Lower lobe of right lung (tissue), 2 donors: ENCODE data around the gene CTU2. TPM values are rescaled to one million over a fixed set of nuclear protein-coding genes. Genes with fewer than 3 reads are reported as not detected.

Experiments
- ATAC-seq, 2 donors: fragments of 200-7000 bp; cut with Tn5 transposase; one replicate each; pipeline ENCODE4 v1.9.1; 2020 to 2022; ENCODE audit warnings: mild to moderate bottlenecking in 2 of 2, moderate library complexity in 2 of 2
- DNase-seq: peaks from one replicate; pipeline ENCODE4 v3.0.0-alpha.2; 2020
- H3K27ac ChIP-seq: fragments of 200-600 bp; one replicate; pipeline ENCODE4 v1.8.0; 2022
- H3K27me3 ChIP-seq: fragments of 200-600 bp; one replicate; pipeline ENCODE4 v1.8.0; 2022; ENCODE audit warnings: low read depth
- H3K36me3 ChIP-seq: fragments of 200-600 bp; one replicate; pipeline ENCODE4 v1.8.0; 2022; ENCODE audit warnings: mild to moderate bottlenecking
- H3K4me1 ChIP-seq: fragments of 200-600 bp; one replicate; pipeline ENCODE4 v1.8.0; 2022
- H3K4me3 ChIP-seq: fragments of 200-600 bp; one replicate; pipeline ENCODE4 v1.8.0; 2022; ENCODE audit warnings: mild to moderate bottlenecking
- H3K9me3 ChIP-seq: fragments of 200-600 bp; one replicate; pipeline ENCODE4 v1.8.0; 2022
- intact Hi-C: fragments of 100-400 bp; cut with DNase I; formaldehyde crosslinking; loops from one replicate; pipeline ENCODE4 v1.11.0; 2022
- total RNA-seq: library from RNA; stranded (reverse); fragmentation: NEBNext Ultra II Directional; extraction: Animal tissue kit (Norgen Biotek cat#: 25700); gene quantifications from one replicate; pipeline ENCODE4 v1.2.1, GENCODE V29; 2021
- TF ChIP-seq, protein P1 (sequence below): fragments of 200-600 bp; IDR thresholded peaks from one replicate; pipeline ENCODE4 v1.8.0; 2022; ENCODE audit warnings: antibody characterized with exemption, mild to moderate bottlenecking
- donor health status: DM: no; HTN: yes; CAD: no; lungs with severe emphysema.

Gene CTU2
- total RNA-seq, 1 donor from 2014 or later = 14.5 TPM

DNA sequence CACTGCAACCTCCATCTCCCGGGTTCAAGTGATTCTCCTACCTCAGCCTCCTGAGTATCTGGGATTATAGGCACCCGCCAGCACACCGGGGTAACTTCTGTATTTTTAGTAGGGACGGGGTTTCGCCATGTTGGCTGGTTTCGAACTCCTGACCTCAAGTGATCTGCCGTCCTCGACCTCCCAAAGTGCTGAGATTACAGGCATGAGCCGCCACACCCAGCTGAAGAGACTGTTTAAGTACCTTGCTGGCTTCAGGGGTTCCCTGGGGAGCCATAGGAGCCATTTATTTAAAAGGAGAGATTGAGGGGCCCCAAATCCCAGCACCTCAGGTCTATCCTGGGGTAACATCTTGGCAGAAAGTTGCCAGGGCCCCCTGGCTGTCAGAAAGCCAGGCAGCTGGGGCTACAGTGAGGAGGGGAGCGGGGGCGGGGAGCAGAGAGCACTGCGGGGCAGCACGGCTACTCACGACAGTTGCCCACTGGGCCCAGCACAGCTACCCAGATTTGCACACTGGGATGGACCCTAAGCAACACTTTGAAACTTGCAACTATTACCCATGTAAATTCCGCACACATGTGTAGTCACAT, 21.6 kb upstream of the CTU2 start:
- H3K27ac ChIP-seq = no peak overlapping the region
- peaks cover 6% of the 10 kb centered on the region for H3K36me3 ChIP-seq
- peak overlapping the region; percentile 78 for H3K4me3 ChIP-seq
- intact Hi-C loops = no loop called here
- DNase-seq (peak; percentile 39), ATAC-seq (no peak)
- H3K27me3 ChIP-seq = peaks cover 56% of the 10 kb centered on the region
- TF ChIP-seq, protein P1, sequence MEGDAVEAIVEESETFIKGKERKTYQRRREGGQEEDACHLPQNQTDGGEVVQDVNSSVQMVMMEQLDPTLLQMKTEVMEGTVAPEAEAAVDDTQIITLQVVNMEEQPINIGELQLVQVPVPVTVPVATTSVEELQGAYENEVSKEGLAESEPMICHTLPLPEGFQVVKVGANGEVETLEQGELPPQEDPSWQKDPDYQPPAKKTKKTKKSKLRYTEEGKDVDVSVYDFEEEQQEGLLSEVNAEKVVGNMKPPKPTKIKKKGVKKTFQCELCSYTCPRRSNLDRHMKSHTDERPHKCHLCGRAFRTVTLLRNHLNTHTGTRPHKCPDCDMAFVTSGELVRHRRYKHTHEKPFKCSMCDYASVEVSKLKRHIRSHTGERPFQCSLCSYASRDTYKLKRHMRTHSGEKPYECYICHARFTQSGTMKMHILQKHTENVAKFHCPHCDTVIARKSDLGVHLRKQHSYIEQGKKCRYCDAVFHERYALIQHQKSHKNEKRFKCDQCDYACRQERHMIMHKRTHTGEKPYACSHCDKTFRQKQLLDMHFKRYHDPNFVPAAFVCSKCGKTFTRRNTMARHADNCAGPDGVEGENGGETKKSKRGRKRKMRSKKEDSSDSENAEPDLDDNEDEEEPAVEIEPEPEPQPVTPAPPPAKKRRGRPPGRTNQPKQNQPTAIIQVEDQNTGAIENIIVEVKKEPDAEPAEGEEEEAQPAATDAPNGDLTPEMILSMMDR = no peak
- no peaks in the 10 kb centered on the region for H3K9me3 ChIP-seq
- H3K4me1 ChIP-seq = peaks cover 55% of the 10 kb centered on the region

DNA sequence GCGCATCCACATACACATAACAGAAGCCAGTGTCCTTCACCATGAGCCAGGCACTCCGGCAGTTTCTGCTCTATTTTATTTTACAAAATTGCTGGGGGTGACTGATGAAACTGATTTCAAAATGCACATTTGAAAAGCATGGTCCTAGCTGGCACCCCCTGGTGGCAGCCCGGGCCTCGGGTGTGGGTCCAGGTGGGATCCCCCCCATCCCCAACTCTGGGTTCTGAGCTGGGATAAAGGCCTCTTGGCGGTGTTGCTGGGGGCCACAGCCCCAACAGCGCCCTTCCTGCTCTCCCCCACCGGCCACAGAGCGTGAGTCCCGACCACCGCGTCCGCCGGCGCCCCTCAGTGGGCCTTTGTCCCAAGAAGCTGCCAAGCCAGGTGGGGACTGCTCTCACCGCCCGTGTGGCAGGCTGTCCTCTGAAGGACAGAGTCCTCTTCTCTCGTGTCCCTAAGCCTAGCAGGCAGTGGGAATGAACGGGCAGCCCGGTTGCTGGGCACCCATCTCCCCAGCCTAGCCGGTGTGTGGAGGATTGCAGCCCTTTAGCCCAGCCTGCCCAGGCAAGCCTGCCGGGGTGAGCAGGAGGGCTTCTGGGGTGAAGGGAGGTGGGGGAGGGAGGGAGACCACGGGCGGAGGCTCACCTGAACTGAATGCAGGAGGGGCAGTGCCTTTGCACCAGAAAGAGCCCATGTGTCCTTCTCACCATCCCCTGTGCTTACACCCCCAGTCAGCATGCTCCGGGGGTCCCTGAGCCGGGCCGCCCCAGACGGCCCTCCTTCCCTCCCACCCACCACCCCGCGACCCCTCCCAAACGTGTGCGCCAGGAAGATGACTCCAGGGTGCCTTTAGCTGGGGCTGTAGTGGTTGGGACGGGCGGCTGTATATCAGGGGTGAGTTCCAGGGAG, 20.9 kb upstream of the CTU2 start:
- intact Hi-C loops = no loop called here
- peak; percentile 61 for DNase-seq

DNA sequence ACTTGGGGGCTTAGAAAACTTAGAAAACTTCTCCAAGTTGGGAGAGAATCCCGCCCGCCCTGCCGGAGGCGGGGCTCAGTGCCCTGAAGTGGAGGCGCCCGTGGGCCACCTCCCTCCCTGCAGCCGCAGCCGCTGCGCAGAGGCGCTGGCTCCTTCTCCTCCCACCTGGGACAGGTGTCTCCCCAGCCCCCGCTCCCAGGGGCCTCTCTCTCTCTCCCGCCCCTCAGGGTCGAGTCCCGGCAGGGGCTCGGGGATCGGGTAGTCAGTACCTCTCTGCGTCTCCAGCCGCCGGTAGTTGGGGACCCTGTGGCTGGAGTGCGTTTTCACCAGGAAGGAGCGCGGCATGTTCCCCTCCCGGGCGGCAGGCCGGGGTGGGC, 20.3 kb upstream of the CTU2 start:
- intact Hi-C loops = no loop called here
- DNase-seq (peak; percentile 74), ATAC-seq (peak; percentile 77)
- TF ChIP-seq, protein P1 = no peak
- Histone ChIP-seq H3K4me3 (peak overlapping the region; percentile 78), H3K4me1 (peaks cover 55% of the 10 kb centered on the region), H3K36me3 (no peaks in the 10 kb centered on the region), H3K27me3 (peaks cover 58% of the 10 kb centered on the region), H3K27ac (peak overlapping the region; percentile 78), H3K9me3 (no peaks in the 10 kb centered on the region)

More for the DNA sequence above, 20.9 kb upstream of the CTU2 start:
- Histone ChIP-seq H3K36me3 (peaks cover 4% of the 10 kb centered on the region), H3K4me3 (peak overlapping the region; percentile 78), H3K27ac (peak overlapping the region; percentile 78), H3K4me1 (peaks cover 55% of the 10 kb centered on the region), H3K27me3 (peaks cover 53% of the 10 kb centered on the region), H3K9me3 (no peaks in the 10 kb centered on the region)
- TF ChIP-seq, protein P1 = peak; percentile 54
- ATAC-seq = peak; percentile 1 to 6

DNA sequence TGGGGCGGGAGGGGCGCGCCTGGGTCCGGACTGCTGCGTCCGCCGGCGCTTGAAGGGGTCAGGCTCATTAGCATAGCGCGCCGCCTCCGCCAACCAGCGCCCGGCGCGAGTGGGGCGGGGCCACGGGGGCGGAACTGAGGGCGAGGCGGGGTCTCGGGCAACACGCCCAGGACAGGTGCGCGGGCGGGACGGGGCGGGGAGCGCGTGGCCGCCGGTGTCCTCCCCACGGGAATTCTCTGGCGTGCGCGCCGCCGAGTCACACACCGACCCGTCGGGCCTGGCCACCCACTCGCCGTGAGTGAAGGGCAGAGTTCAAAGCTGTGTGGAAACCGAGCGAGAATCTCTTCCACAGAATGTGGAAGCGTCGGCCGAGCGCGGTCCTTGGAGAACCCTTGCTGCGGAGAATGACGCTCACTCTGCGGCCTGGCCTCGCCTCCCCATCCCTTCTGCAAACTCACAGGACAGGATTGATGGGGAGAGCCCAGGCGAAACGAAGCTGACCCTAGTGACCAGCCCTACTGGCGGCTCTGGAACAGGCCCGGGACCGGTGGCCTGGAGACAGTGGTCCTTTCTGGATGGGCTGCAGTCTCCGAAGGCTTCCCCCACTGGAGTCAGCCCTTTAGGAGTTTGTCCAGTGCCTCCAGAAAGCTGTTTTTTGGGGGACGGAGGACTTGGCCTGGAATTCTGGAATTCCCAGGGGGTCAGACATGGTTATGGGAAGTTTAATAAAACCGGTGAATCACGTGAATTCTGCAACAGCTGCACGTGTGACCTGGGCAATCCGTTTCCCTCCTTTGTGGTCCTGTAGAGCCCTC, 19.7 kb upstream of the CTU2 start, which contains the start of gene SNAI3:
TSS of gene SNAI3 (minus strand) at position 69 of the 815 bp plus-strand sequence. CDS start 101 bp downstream, outside the sequence.
- peaks cover 55% of the 10 kb centered on the region for H3K4me1 ChIP-seq
- no peaks in the 10 kb centered on the region for H3K9me3 ChIP-seq
- peak within 1 kb of the TSS; percentile 78 for H3K27ac ChIP-seq
- DNase-seq = peak; percentile 92
- H3K36me3 ChIP-seq = no peaks in the 10 kb centered on the region
- peak; percentile 95 to 96 for ATAC-seq
- intact Hi-C loops = no loop called here
- H3K27me3 ChIP-seq = peaks cover 58% of the 10 kb centered on the region
- TF ChIP-seq, protein P1 = no peak
- H3K4me3 ChIP-seq = peak within 1 kb of the TSS; percentile 78

DNA sequence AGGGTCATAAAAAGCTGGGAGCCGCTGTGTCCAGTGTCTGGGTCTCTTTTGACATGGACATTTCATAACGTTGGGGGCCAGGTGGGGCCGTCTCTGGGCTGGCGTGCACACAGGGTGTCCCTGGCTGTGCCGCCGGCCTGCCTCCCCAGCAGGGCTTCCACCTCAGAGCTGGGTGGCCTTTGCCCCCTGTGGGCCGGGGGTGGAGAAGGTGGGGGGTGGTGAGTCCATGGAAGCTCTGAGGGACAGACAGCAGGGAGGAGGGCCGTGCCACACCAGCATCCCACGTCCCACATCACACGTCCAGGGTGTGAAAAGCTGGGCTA, 19.1 kb upstream of the CTU2 start:
- TF ChIP-seq, protein P1 = no peak
- no peak overlapping the region for H3K27ac ChIP-seq
- DNase-seq = peak; percentile 41
- intact Hi-C loops = no loop called here
- H3K4me1 ChIP-seq = peaks cover 55% of the 10 kb centered on the region
- H3K9me3 ChIP-seq = no peaks in the 10 kb centered on the region
- no peak overlapping the region for H3K4me3 ChIP-seq
- H3K27me3 ChIP-seq = peaks cover 58% of the 10 kb centered on the region
- ATAC-seq = no peak
- H3K36me3 ChIP-seq = no peaks in the 10 kb centered on the region
